ENCODE data around the gene REEP1.

REEP1 gene

DNA sequence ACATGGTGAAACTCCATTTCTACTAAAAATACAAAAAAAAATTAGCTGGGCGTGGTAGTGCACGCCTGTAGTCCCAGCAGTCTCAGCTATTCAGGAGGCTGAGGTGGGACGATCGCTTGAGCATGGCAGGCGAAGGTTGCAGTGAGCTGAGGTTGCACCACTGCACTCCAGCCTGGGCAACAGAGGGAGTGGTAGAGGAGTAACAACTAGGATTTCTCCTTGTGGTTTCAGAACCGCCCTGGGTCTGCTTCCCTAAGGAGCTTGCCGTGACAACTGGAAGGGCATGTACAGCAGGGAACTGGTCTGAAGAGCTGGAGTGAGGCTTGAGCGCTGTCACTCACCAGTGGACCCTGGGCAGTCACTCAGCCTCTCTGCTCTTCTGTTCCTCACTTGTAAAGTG lies 29.1 kb downstream of the REEP1 start:
- no peak for DNase-seq (ENCODE audit: low read depth in 2 of 2, low spot score in 1 of 2)

GRCh38 chr2:86307431-86307830 lies 30.0 kb downstream of the REEP1 start:
- DNase-seq (ENCODE audit: low read depth in 2 of 2, low spot score in 1 of 2) = no peak

DNA sequence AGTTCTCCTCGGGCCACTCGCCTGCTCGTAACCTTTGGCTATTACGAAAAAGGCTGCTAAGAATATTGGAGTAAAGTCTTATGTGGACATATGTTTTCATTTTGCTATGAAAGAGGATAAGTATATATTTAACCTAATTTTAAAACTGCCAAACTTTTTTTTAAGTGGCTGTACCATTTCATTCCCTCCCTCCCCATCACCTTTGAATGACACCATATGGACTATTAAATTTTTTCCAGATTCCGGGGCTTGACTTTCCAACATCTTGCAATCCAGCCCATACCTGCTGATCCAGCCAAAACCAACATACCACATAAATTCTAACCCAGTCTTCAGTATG lies 31.5 kb downstream of the REEP1 start:
- DNase-seq (ENCODE audit: low read depth in 2 of 2, low spot score in 1 of 2) = no peak

DNA sequence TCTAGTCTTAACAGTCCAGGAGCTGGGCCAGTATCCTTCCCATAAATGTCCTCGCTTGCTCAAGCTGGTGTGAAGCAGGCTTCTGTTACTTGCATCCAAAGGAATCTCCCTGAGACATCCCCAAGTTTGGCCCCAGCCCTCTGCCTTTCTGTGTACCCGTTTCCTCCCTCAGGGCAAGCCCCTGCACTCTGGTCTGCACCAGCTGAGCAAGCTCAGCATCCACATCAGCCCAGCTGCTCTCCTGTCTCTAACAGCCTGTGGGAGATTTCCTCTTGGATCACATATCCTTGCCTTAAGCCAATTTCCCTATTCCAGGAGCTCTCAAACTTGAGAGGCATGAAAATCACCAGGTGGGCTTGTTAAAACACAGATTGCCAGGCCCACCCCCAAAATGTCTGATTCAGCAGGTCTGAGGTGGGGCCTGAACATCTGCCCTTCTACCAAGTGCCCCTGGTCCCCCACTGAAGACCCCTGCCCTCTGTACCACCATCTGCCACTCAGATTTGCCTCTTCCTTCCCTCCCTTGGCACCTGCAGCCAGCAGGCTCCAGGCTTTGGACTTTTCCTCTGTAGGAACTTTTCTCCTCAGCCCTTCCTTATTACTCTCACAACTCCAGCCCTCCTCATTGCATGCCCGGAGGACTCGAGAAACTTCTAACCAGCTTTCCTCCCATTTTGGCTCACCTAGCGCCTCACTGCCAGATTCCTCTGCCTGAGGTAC lies 32.1 kb downstream of the REEP1 start:
- DNase-seq (ENCODE audit: low read depth in 2 of 2, low spot score in 1 of 2) = no peak

GRCh38 chr2:86304416-86304815 lies 33.0 kb downstream of the REEP1 start:
- no peak for DNase-seq (ENCODE audit: low read depth in 2 of 2, low spot score in 1 of 2)

- DNase-seq (ENCODE audit: low read depth in 2 of 2, low spot score in 1 of 2) = no peak
Measured at GRCh38 chr2:86302320-86302719, 35.1 kb downstream of the REEP1 start.

DNA sequence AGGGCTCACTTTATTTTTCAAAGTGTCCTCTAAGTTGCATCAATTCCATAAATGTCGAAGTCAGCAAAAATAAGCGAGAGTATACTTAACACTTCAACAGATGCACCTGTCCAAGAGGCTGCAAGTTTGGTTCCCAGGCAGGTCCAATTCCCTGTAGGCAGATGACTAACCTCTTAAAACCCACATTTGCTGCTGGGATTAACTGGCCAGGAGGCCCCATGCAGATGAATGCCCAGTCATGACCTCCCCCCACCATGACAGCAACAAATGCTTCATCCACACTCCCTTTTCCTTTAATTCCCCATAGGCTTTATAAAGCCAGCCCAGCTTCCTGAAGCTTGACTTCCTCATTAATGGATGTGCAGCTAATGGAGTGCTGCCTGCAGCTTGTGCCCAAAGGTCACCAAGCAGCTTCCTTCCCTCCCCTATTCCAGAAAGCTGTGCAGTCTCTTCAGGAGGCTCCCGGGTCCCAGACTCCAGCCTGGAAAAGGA lies 35.7 kb downstream of the REEP1 start:
- DNase-seq (ENCODE audit: low read depth in 2 of 2, low spot score in 1 of 2) = no peak

DNA sequence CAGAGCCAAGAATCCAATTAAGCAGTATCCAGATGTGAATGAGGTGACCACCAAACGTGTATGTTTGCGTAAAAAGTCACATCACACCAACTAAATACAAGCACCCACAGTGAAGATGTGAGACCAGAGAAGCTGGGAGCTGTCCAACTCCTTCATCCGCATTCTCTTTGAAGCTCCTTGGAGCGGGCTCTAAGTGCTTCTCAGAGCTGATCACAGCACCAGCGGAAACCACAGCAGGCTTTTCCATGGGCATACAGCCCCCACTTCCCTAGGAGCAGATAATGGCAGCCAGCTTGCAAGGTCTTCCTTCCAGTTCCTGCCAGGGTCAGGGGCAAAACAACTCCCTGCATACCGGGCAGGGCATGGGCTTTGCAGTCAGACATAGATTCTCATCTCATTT lies 36.4 kb downstream of the REEP1 start:
- DNase-seq (ENCODE audit: low read depth in 2 of 2, low spot score in 1 of 2) = no peak

DNA sequence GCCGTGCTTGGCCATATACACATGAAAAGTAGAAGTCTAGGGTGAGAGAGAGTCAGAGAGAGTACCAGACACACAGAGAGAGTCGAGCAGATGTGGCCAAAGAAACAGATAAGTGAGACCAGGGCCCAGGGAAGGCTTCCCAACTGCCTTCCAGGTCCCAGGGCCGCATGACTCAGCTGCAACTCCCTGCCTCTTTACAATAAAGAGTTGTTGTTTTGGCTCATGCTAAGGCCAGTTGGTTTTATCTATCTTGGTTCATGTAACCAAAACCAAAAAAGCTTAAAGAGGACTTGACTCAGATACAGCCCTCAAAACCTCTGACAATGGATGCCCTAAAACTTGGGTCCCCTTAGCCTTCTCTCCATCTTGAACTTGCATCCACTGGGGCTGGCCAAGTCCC lies 36.9 kb downstream of the REEP1 start:
- no peak for DNase-seq (ENCODE audit: low read depth in 2 of 2, low spot score in 1 of 2)

DNA sequence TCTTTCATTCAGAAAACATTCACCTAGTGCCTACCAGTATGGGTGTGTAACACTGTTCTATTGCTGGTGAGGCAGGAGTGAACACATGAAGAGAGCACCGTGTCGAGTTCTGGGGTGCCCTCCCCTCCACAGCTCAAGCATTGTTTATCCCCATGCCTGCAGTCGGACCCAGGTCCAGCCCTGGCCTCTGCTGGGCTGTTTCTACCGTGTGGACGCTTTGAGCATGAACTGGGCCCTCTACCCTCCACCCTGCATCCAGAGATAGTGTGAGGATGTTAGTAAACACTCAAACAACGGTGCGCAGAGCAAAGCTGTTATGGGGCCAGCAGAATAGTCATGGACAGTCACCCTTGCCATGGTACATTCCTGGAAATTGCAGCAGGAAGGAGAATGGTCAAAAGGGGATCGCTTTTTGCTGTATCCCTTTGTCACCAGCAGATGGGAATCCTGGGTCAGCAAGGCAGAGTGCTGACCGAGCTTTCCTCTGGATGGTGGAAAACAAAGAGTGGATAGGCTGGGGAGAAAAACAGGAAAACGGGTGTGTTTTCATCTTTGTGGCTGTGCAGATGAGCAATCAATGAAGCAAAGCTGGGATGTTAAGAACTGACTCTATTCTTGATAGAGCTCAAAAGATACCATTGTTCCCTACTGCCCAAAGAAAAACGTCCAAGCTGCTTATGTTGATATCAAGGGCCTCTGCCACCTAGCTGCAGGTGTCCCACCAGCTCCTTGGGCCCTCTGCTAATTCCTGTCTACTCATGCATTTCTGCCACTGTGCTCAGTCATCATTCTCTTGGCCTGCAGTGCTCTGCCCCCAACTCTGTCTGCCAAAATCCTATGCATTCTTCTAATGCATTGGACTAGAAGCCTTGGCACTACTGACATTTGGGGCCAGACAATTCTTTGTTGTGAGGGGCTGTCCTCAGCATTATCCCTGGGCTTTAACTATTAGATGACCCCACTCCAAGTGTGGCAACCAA lies 38.7 kb downstream of the REEP1 start:
- DNase-seq (ENCODE audit: low read depth in 2 of 2, low spot score in 1 of 2) = no peak

DNA sequence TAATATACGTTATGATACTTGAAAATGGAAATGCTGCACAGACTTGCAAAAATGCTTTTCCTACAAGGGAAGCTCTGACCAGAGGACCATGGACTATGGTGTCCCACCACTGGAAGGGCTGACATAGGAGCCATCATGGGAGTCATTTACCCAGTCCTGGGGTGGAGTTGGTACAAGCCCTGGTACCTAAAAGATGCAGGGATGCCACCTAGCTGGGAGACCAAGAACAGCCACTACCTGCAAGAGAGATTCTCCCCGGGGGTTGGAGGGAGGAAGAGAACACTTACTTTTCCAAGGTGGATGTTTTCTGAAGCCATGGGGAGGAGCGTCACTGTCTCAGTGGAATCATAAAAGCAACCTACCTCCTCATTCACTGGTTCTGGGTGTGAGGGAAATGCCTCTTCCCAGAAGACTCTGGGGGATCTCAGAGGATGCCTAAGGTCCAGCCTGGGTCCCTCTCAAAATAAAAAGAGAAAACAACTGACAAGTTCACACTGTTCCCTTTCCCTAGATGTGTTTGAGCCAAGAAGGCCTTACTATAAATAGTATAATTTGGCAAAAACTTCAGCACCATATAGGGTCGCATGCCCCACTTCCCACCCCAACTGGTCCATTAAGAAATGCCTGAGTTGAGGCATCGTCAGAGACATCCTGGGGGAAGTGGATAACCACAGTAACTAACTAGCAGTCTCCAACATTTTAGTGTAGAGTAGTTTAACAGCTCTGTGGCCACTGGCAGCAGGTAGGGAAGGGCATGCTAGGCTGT lies 39.9 kb downstream of the REEP1 start:
- DNase-seq (ENCODE audit: low read depth in 2 of 2, low spot score in 1 of 2) = no peak

DNA sequence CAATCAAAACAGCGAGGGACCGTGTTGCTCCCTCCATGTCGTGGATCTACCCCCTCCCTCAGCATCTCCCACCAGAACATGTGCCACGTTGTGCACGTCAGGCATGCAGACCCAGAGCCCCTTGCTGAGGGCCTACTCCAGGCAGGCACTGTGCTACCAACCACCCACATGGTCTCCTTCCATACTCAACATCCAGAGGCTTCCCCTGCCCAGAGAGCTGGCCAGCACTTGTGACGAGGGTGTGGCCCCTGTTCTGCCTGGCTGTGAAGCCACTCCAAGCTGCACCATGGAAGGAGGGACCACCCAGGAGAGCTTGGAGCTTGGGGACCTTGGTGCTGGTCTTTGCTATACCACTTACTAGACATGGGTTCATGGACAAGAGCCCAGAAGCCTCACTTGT lies 40.5 kb downstream of the REEP1 start:
- DNase-seq (ENCODE audit: low read depth in 2 of 2, low spot score in 1 of 2) = no peak

DNA sequence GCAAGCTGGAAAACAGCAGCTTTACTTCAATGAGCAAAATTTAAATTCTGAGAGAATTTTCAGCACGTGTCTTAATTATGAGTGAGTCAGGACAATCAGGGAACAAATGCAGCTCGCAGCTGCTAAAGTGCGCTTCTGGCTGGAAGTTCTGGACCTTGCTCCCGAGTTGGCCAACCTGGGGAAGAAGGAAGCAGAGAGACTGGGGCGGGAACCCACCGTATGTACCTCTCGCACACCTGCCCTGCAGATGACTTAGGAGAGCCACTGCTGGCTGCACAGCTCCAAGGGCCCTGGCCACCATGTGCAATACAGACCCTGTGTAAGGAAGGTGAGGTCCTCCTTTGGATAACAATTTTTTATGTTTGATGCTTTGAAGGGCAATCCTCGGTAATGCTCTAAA lies 42.4 kb downstream of the REEP1 start:
- no peak for DNase-seq (ENCODE audit: low read depth in 2 of 2, low spot score in 1 of 2)

GRCh38 chr2:86293612-86294011 lies 43.8 kb downstream of the REEP1 start:
- no peak for DNase-seq (ENCODE audit: low read depth in 2 of 2, low spot score in 1 of 2)

DNA sequence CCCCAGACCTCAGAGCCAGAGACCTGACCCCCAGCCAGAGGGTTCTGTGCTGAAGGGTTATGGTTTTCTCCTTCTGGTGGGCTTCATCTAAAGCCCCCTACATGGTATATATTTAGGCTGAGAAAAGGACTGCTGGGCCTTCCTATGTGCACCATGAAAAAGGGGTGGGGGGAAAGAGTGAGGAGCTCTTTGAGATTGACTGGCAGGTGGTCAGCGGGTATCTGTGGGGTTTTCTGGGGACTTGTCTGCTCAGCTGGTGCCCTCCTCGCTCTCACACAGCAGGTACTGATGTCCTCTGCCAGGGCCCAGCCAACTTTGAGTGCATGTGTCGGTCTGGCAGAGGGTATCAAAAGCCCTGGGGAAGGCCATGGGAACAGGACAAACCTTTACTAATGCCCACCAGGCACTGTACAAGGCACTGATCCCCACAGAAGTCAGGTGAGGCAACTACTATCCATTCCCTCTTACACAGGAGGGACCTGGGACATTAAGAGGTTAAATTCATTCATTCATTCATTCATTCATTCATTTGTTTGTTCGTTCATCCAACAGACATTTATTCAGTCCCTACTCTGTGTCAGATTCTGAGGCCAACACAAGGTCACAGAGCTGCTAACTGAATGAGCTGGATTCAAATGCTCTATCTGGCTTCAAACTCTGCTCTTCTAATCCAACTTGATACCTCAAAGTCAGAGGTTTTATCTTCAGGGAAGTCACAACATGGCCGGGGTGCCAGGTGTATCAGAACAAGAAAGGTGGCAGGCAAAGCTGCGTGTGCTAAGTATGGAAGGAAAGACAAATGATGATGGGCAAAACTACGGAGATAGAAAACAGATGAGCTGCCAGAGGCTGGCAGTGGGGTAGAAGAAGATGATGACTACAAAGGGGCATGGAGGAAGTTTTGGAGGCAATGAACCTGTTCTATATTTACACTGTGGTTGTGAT lies 44.6 kb downstream of the REEP1 start:
- no peak for DNase-seq (ENCODE audit: low read depth in 2 of 2, low spot score in 1 of 2)

- DNase-seq (ENCODE audit: low read depth in 2 of 2, low spot score in 1 of 2) = no peak
Measured at GRCh38 chr2:86291328-86291662, 46.1 kb downstream of the REEP1 start.

- DNase-seq (ENCODE audit: low read depth in 2 of 2, low spot score in 1 of 2) = no peak
Measured at GRCh38 chr2:86290596-86291327, 46.7 kb downstream of the REEP1 start.

GRCh38 chr2:86286516-86286915 lies 50.9 kb downstream of the REEP1 start:
- no peak for DNase-seq (ENCODE audit: low read depth in 2 of 2, low spot score in 1 of 2)

DNA sequence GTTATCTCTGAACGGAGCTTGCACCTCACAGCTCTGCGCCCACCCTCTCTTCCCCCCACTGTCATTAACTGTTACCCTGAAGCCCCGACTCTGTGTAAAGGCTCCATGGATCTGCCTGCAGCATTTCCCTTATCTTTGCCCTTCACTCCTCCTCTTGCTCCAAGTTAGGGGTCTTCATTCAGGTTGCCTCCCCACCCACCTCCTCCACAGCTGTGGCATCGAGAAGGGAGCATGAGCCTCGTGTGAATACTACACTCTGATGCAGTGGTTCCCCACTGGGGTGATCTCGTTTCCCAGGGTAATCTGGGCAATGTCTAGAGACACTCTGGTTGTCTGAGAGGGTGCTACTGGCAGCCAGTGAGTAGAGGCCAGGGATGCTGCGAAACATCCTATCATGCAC lies 51.4 kb downstream of the REEP1 start:
- no peak for DNase-seq (ENCODE audit: low read depth in 2 of 2, low spot score in 1 of 2)

DNA sequence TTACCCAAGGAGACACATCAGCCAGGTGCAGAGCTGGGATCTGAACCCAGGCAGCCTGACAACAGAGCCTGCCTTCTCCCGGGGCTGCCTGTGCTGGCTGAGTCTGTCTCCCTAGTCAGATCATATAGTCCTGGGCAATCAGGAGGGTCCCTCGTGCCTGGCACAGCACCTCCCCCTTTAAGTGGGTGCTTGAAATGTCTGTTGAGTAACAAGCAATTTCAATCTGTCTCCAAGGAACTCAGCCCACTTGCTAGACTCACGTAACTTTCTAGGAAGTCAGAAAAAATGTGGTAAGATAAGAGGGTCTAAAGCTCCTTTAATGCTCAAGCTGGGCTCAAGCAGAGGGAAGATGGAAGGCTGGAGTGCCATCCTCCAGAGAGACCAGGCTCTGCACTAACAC lies 51.9 kb downstream of the REEP1 start:
- DNase-seq (ENCODE audit: low read depth in 2 of 2, low spot score in 1 of 2) = no peak

Measured in stimulated activated CD8-positive, alpha-beta memory T cell treated with anti-CD3 and anti-CD28 coated beads, Interleukin-4, amount 100 ng/mL, for 1 hour (primary cell).